Neural cell (in vitro differentiated cells): ENCODE data around the gene EML5. TPM values are rescaled to one million over a fixed set of nuclear protein-coding genes. Genes with fewer than 3 reads are reported as not detected.

ENCODE experiments used
- H2AFZ ChIP-seq: fragments of 200-600, 300-800 bp; sonication (generic), shearing (Covaris generic); 2 replicates; pipeline ENCODE4 v1.6.0; 2014; ENCODE audit warnings: low read depth, mild to moderate bottlenecking, antibody characterized with exemption, low read length, moderate library complexity
- H3F3A ChIP-seq: fragments of 200-600 bp; shearing (Covaris generic); 2 replicates; pipeline ENCODE4 v1.6.1; 2016; ENCODE audit warnings: mild to moderate bottlenecking, moderate library complexity, mixed read lengths, antibody characterized with exemption, low read length; ENCODE audit not compliant: insufficient read depth, poor library complexity, severe bottlenecking
- H3K27ac ChIP-seq: fragments of 200-600, 300-800 bp; sonication (generic), shearing (Covaris generic); 2 replicates; pipeline ENCODE4 v1.5.1; 2014; ENCODE audit warnings: mild to moderate bottlenecking, low read length, moderate library complexity
- H3K27me3 ChIP-seq: fragments of 300-800, 200-600 bp; sonication (generic), shearing (Covaris generic); 2 replicates; pipeline ENCODE4 v1.6.0; 2014; ENCODE audit warnings: mild to moderate bottlenecking, low read depth, low read length, moderate library complexity; ENCODE audit not compliant: insufficient read depth
- H3K36me3 ChIP-seq: fragments of 300-800, 200-600 bp; sonication (generic), shearing (Covaris generic); 2 replicates; pipeline ENCODE4 v1.5.1; 2014; ENCODE audit warnings: mild to moderate bottlenecking, antibody characterized with exemption, low read length, moderate library complexity; ENCODE audit not compliant: insufficient read depth
- H3K4me2 ChIP-seq: fragments of 300-800, 200-600 bp; sonication (generic), shearing (Covaris generic); 2 replicates; pipeline ENCODE4 v1.6.0; 2014; ENCODE audit warnings: mild to moderate bottlenecking, low read length
- H3K4me3 ChIP-seq: fragments of 300-800, 200-600 bp; sonication (generic), shearing (Covaris generic); 2 replicates; pipeline ENCODE4 v1.5.1; 2014; ENCODE audit warnings: mild to moderate bottlenecking, low read length, moderate library complexity
- H3K79me2 ChIP-seq: fragments of 200-600 bp; shearing (Covaris generic); replicated peaks from 2 replicates; pipeline ENCODE4 v1.6.0; 2014; ENCODE audit warnings: mild to moderate bottlenecking, low read length, moderate library complexity; ENCODE audit not compliant: insufficient read depth
- H3K9ac ChIP-seq: fragments of 300-800, 200-600 bp; sonication (generic), shearing (Covaris generic); 2 replicates; pipeline ENCODE4 v1.6.1; 2016; ENCODE audit warnings: mild to moderate bottlenecking, low read length, mixed read lengths
- H3K9me2 ChIP-seq: fragments of 200-600 bp; shearing (Covaris generic); 2 replicates; pipeline ENCODE4 v1.6.1; 2016; ENCODE audit warnings: mild to moderate bottlenecking, low read length, mixed read lengths; ENCODE audit not compliant: insufficient read depth
- H3K9me3 ChIP-seq: fragments of 200-600, 300-800 bp; sonication (generic), shearing (Covaris generic); 2 replicates; pipeline ENCODE4 v1.6.1; 2016; ENCODE audit warnings: mild to moderate bottlenecking, mixed run types, low read length, moderate library complexity, mixed read lengths
- H4K20me1 ChIP-seq: fragments of 200-600 bp; shearing (Covaris generic); 2 replicates; pipeline ENCODE4 v1.6.1; 2016; ENCODE audit warnings: mild to moderate bottlenecking, mixed run types; ENCODE audit not compliant: insufficient read depth
- EP300 ChIP-seq: fragments of 450-650 bp; conservative IDR thresholded peaks from 2 replicates; pipeline ENCODE4 v1.6.1; 2014; ENCODE audit warnings: antibody characterized with exemption, mild to moderate bottlenecking, moderate library complexity; ENCODE audit not compliant: poor library complexity, severe bottlenecking
- EZH2 ChIP-seq: fragments of 200-600, 300-800 bp; shearing (Covaris generic), sonication (generic); IDR thresholded peaks from 2 replicates; pipeline ENCODE4 v1.6.1; 2014; ENCODE audit warnings: antibody characterized with exemption, low read length, borderline replicate concordance, mild to moderate bottlenecking; ENCODE audit not compliant: insufficient read depth, poor library complexity, severe bottlenecking
- MXI1 ChIP-seq: fragments of 450-650 bp; conservative IDR thresholded peaks from 2 replicates; pipeline ENCODE4 v1.6.1; 2014; ENCODE audit warnings: antibody characterized with exemption, mild to moderate bottlenecking; ENCODE audit not compliant: poor library complexity, severe bottlenecking
- POLR2AphosphoS5 ChIP-seq: IDR thresholded peaks from 2 replicates; pipeline ENCODE4 v1.6.1; 2012
- RAD21 ChIP-seq: fragments of 450-650 bp; conservative IDR thresholded peaks from 2 replicates; pipeline ENCODE4 v1.6.1; 2014; ENCODE audit warnings: antibody characterized with exemption, mild to moderate bottlenecking, moderate library complexity
- SMC3 ChIP-seq: fragments of 450-650 bp; conservative IDR thresholded peaks from 2 replicates; pipeline ENCODE4 v1.6.1; 2014; ENCODE audit warnings: antibody characterized with exemption, mild to moderate bottlenecking, moderate library complexity; ENCODE audit not compliant: poor library complexity
- TAF1 ChIP-seq: IDR thresholded peaks from 2 replicates; pipeline ENCODE4 v1.6.1; 2012; ENCODE audit warnings: low read depth
- polyA minus RNA-seq: library from RNA; depleted of rRNA, polyadenylated mRNA; stranded (reverse); fragments of >200 nt; gene quantifications from 2 replicates; pipeline ENCODE4 v1.2.3, GENCODE V29; 2014
- polyA plus RNA-seq: library from polyadenylated mRNA; depleted of rRNA; stranded (reverse); fragments of >200 nt; gene quantifications from 2 replicates; pipeline ENCODE4 v1.2.3, GENCODE V29; 2014
- TF ChIP-seq, protein P1 (sequence below): IDR thresholded peaks from 2 replicates; pipeline ENCODE4 v1.6.1; 2012; ENCODE audit warnings: borderline replicate concordance
- TF ChIP-seq, protein P2 (sequence below): fragments of 450-650 bp; IDR thresholded peaks from 2 replicates; pipeline ENCODE4 v1.5.1; 2014; ENCODE audit warnings: antibody characterized with exemption, mild to moderate bottlenecking, moderate library complexity; ENCODE audit not compliant: poor library complexity, severe bottlenecking

The EML5 gene
- polyA plus RNA-seq (23.6 and 27.5 TPM in 2 replicates), polyA minus RNA-seq (61.8 and 64.5 TPM in 2 replicates)

- peaks cover 16% of the 10 kb centered on the region for H3K27me3 ChIP-seq
- no peaks in the 10 kb centered on the region for H3K9me3 ChIP-seq
- peak within 1 kb of the TSS; percentile 49 for H2AFZ ChIP-seq
- H3K36me3 ChIP-seq, result no peaks in the 10 kb centered on the region
- no peaks in the 10 kb centered on the region for H4K20me1 ChIP-seq
- H3K27ac ChIP-seq, result peak within 1 kb of the TSS; percentile 72
- H3K4me3 ChIP-seq, result peak within 1 kb of the TSS; percentile 87
- peak; percentile 50 for TF ChIP-seq MXI1
- TF ChIP-seq SMC3, result peak; percentile 27
- peak; percentile 64 for TF ChIP-seq RAD21
- TF ChIP-seq EP300, result no peak
- TF ChIP-seq EZH2, result no peak
- TF ChIP-seq POLR2AphosphoS5, result peak; percentile 69
- TF ChIP-seq, protein P1, sequence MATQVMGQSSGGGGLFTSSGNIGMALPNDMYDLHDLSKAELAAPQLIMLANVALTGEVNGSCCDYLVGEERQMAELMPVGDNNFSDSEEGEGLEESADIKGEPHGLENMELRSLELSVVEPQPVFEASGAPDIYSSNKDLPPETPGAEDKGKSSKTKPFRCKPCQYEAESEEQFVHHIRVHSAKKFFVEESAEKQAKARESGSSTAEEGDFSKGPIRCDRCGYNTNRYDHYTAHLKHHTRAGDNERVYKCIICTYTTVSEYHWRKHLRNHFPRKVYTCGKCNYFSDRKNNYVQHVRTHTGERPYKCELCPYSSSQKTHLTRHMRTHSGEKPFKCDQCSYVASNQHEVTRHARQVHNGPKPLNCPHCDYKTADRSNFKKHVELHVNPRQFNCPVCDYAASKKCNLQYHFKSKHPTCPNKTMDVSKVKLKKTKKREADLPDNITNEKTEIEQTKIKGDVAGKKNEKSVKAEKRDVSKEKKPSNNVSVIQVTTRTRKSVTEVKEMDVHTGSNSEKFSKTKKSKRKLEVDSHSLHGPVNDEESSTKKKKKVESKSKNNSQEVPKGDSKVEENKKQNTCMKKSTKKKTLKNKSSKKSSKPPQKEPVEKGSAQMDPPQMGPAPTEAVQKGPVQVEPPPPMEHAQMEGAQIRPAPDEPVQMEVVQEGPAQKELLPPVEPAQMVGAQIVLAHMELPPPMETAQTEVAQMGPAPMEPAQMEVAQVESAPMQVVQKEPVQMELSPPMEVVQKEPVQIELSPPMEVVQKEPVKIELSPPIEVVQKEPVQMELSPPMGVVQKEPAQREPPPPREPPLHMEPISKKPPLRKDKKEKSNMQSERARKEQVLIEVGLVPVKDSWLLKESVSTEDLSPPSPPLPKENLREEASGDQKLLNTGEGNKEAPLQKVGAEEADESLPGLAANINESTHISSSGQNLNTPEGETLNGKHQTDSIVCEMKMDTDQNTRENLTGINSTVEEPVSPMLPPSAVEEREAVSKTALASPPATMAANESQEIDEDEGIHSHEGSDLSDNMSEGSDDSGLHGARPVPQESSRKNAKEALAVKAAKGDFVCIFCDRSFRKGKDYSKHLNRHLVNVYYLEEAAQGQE, result no peak
- TF ChIP-seq TAF1, result no peak
- TF ChIP-seq, protein P2, sequence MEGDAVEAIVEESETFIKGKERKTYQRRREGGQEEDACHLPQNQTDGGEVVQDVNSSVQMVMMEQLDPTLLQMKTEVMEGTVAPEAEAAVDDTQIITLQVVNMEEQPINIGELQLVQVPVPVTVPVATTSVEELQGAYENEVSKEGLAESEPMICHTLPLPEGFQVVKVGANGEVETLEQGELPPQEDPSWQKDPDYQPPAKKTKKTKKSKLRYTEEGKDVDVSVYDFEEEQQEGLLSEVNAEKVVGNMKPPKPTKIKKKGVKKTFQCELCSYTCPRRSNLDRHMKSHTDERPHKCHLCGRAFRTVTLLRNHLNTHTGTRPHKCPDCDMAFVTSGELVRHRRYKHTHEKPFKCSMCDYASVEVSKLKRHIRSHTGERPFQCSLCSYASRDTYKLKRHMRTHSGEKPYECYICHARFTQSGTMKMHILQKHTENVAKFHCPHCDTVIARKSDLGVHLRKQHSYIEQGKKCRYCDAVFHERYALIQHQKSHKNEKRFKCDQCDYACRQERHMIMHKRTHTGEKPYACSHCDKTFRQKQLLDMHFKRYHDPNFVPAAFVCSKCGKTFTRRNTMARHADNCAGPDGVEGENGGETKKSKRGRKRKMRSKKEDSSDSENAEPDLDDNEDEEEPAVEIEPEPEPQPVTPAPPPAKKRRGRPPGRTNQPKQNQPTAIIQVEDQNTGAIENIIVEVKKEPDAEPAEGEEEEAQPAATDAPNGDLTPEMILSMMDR, result peak; percentile 73
- H3K9me2 ChIP-seq, result no peaks in the 10 kb centered on the region
- H3K9ac ChIP-seq, result peak within 1 kb of the TSS; percentile 75
- H3K79me2 ChIP-seq, result peaks cover 41% of the 10 kb centered on the region
- H3F3A ChIP-seq, result no peaks in the 10 kb centered on the region
- peak within 1 kb of the TSS; percentile 82 for H3K4me2 ChIP-seq
Observed at GRCh38 chr14:88792473-88793258, at the start of gene EML5. EML5 (minus strand) TSS chr14:88792953; CDS start chr14:88792503, 450 bp downstream.

- no peaks in the 10 kb centered on the region for H3K27me3 ChIP-seq
- no peak overlapping the region for H3K4me2 ChIP-seq
- no peaks in the 10 kb centered on the region for H4K20me1 ChIP-seq
- H3K9ac ChIP-seq, result no peak overlapping the region
- no peak overlapping the region for H2AFZ ChIP-seq
- no peak overlapping the region for H3K27ac ChIP-seq
- TF ChIP-seq POLR2AphosphoS5 (no peak), EP300 (no peak), RAD21 (no peak)
- H3K36me3 ChIP-seq, result no peaks in the 10 kb centered on the region
- H3K9me2 ChIP-seq, result no peaks in the 10 kb centered on the region
- H3F3A ChIP-seq, result peaks cover 6% of the 10 kb centered on the region
- no peaks in the 10 kb centered on the region for H3K9me3 ChIP-seq
- no peaks in the 10 kb centered on the region for H3K79me2 ChIP-seq
- no peak overlapping the region for H3K4me3 ChIP-seq
Observed at GRCh38 chr14:88842414-88842813, 49.7 kb upstream of the EML5 start.
